SK-N-SH (cell line): Measurements from ENCODE around the gene CDH26.

Source experiments
- EP300 ChIP-seq, 2 experiments: IDR thresholded peaks; 2 replicates each; pipeline versions ENCODE4 v1.4.0 to v1.6.1; 2012; ENCODE audit warnings: borderline replicate concordance in 1 of 2, low read depth in 1 of 2, low read length in 1 of 2
- EZH2phosphoT487 ChIP-seq: fragments of 200-600 bp; sonication (generic); IDR thresholded peaks from 2 replicates; pipeline ENCODE4 v1.6.1; 2017; ENCODE audit warnings: low read depth, mixed run types, mild to moderate bottlenecking, antibody characterized with exemption, moderate library complexity, borderline replicate concordance
- POLR2AphosphoS5 ChIP-seq: IDR thresholded peaks from 2 replicates; pipeline ENCODE4 v1.6.1; 2012; ENCODE audit warnings: low read depth, low read length
- RXRA ChIP-seq: IDR thresholded peaks from 2 replicates; pipeline ENCODE4 v1.4.0; 2012; ENCODE audit warnings: low read depth, mild to moderate bottlenecking, borderline replicate concordance
- YY1 ChIP-seq: IDR thresholded peaks from 2 replicates; pipeline ENCODE4 v1.4.0; 2012; ENCODE audit warnings: low read depth, mild to moderate bottlenecking
- TF ChIP-seq, protein P1 (sequence below): fragments of 200-600 bp; sonication (generic); IDR thresholded peaks from 2 replicates; pipeline ENCODE4 v1.6.1; 2017; ENCODE audit warnings: antibody characterized with exemption, mild to moderate bottlenecking, moderate library complexity
- TF ChIP-seq, protein P2 (sequence below): IDR thresholded peaks from 2 replicates; pipeline ENCODE4 v1.4.0; 2012; ENCODE audit warnings: low read depth, borderline replicate concordance

DNA sequence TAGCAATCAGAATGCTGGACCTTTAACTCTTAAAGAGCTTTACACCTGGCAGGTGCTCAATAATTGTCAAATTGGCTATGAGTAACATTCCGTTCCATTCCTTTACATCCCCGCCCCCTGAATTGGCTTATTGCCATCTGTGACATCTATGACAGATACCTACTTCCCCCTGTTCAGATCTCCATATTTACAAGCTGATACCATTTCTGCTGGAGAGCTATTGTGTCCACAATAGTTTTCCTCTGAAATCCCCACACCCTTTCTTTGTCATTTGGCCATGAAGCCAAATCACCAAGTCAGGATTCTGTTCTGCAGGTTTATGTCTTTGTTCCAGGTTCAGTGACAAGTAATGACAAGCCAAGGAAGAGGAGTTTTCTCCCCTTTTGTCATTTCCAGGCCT lies 3.2 kb downstream of the CDH26 start:
- no peak for TF ChIP-seq POLR2AphosphoS5
- TF ChIP-seq YY1, result no peak
- TF ChIP-seq, protein P1, sequence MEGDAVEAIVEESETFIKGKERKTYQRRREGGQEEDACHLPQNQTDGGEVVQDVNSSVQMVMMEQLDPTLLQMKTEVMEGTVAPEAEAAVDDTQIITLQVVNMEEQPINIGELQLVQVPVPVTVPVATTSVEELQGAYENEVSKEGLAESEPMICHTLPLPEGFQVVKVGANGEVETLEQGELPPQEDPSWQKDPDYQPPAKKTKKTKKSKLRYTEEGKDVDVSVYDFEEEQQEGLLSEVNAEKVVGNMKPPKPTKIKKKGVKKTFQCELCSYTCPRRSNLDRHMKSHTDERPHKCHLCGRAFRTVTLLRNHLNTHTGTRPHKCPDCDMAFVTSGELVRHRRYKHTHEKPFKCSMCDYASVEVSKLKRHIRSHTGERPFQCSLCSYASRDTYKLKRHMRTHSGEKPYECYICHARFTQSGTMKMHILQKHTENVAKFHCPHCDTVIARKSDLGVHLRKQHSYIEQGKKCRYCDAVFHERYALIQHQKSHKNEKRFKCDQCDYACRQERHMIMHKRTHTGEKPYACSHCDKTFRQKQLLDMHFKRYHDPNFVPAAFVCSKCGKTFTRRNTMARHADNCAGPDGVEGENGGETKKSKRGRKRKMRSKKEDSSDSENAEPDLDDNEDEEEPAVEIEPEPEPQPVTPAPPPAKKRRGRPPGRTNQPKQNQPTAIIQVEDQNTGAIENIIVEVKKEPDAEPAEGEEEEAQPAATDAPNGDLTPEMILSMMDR, result no peak
- TF ChIP-seq EP300 (IDR thresholded peaks at IDR 0.05; ENCODE audit: borderline replicate concordance in 1 of 2, low read depth in 1 of 2, low read length in 1 of 2), result no peak
- no peak for TF ChIP-seq RXRA
- no peak for TF ChIP-seq EZH2phosphoT487
- TF ChIP-seq, protein P2, sequence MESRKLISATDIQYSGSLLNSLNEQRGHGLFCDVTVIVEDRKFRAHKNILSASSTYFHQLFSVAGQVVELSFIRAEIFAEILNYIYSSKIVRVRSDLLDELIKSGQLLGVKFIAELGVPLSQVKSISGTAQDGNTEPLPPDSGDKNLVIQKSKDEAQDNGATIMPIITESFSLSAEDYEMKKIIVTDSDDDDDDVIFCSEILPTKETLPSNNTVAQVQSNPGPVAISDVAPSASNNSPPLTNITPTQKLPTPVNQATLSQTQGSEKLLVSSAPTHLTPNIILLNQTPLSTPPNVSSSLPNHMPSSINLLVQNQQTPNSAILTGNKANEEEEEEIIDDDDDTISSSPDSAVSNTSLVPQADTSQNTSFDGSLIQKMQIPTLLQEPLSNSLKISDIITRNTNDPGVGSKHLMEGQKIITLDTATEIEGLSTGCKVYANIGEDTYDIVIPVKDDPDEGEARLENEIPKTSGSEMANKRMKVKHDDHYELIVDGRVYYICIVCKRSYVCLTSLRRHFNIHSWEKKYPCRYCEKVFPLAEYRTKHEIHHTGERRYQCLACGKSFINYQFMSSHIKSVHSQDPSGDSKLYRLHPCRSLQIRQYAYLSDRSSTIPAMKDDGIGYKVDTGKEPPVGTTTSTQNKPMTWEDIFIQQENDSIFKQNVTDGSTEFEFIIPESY, result no peak
